ENCODE measurements around the gene FAM229B.
"Not testable (repeated sequence)": the region's sequence is repeated elsewhere in the genome, so short reads cannot be mapped to it uniquely, and the experiment has no call there.

FAM229B gene

DNA sequence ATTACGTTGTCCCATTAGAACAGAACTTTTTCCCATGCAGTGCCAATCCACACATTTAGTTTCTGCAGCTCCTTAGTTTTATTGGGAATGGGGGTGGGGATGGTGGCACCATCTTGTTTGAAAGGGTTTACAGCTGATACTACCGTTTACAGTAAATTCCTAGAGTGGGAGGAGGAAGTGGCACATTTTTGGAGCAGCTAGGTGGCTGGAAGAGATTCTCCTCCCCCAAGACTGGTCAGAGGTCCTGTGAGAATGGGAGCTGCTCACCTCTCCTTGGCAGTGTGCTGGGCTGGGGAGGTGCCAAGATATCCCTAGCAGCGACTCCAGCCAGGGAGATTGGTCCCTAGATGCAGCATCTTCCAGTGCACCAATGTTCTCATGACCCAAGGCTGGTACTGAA lies 45.9 kb upstream of the FAM229B start:
- TF ChIP-seq, protein P1, sequence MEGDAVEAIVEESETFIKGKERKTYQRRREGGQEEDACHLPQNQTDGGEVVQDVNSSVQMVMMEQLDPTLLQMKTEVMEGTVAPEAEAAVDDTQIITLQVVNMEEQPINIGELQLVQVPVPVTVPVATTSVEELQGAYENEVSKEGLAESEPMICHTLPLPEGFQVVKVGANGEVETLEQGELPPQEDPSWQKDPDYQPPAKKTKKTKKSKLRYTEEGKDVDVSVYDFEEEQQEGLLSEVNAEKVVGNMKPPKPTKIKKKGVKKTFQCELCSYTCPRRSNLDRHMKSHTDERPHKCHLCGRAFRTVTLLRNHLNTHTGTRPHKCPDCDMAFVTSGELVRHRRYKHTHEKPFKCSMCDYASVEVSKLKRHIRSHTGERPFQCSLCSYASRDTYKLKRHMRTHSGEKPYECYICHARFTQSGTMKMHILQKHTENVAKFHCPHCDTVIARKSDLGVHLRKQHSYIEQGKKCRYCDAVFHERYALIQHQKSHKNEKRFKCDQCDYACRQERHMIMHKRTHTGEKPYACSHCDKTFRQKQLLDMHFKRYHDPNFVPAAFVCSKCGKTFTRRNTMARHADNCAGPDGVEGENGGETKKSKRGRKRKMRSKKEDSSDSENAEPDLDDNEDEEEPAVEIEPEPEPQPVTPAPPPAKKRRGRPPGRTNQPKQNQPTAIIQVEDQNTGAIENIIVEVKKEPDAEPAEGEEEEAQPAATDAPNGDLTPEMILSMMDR (IDR thresholded peaks at IDR 0.05; ENCODE audit: low read depth, low read length): no peak
- H3K4me3 ChIP-seq (ENCODE audit: low read depth, low read length): no peak overlapping the region
- no peak for DNase-seq (ENCODE audit: low read depth, low spot score)

DNA sequence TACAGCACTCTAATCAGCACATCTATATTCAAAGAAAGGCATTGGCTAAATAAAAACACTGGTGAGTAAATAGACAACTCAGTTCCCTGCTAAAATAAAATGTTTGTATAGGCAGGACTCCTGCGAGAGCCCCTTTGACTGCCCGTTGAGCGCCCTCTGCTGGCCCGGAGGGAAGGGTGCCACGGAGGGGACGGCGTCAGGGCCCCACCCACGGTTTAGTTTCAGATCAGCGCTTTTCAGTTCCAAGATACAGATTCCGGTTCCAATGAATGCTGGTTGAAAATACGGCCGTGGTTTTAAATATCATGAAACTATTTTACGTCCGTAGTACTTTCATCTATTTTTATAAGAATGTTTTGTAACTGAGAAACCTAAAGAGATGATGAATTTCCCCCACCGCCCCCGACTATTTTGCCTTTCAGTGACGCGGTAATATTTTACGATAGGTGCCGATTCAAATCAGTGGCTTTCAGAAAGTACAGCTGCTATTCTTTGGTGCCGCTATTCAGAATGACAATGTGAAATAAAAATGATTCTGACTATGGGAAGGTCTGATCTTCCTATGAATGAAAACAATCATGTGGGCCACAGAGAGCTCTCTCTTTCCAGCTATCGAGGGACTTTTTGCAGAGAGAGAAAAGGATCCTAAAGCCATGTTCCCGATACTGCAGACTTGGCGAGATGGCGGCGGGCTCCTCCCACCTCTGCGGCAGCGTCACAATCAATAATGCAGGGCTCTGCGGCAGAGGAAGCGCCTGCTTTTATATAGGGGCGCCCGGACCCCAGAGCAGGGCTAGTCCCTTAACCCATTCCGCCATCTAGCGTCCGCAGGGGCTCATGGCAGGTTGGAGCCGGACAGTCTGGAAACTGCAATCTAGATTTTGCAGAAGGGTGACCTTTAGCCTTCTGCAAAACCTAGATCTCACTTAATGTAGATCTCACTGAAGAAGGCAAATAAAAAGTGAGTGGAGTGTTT lies 44.1 kb upstream of the FAM229B start:
- DNase-seq (ENCODE audit: low read depth, low spot score): peak; percentile 95
- in situ Hi-C loops (cut with HindIII; ENCODE audit: low sequenced_read_pairs): no loop called here
- TF ChIP-seq, protein P1 (IDR thresholded peaks at IDR 0.05; ENCODE audit: low read depth, low read length): peak; percentile 97
- peak overlapping the region; percentile 68 for H3K4me3 ChIP-seq (ENCODE audit: low read depth, low read length)

More for the DNA sequence above, 45.9 kb upstream of the FAM229B start:
- in situ Hi-C loops (cut with HindIII; ENCODE audit: low sequenced_read_pairs): no loop called here

DNA sequence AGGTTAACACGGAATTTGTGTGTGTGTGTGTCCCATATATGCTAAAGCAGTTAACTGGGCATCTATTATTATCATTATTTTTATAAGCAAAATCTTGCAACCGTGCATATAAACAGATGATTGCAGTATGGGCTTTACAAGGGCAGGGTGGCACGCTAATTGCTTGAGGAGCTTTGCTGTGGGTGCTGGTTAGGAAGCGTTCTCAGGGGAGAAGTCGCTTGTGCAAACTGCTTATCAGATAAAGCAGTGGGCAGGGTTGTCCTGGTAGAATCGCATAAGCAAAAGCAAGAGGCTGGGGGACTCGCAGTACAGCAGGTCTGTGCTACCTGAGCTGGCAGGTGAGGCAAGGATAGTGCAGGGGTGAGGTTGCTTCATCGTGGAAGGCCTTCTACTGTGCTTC lies 43.2 kb upstream of the FAM229B start:
- no peak overlapping the region for H3K4me3 ChIP-seq (ENCODE audit: low read depth, low read length)
- TF ChIP-seq, protein P1 (IDR thresholded peaks at IDR 0.05; ENCODE audit: low read depth, low read length): no peak
- DNase-seq (ENCODE audit: low read depth, low spot score): no peak
- in situ Hi-C loops (cut with HindIII; ENCODE audit: low sequenced_read_pairs): no loop called here

DNA sequence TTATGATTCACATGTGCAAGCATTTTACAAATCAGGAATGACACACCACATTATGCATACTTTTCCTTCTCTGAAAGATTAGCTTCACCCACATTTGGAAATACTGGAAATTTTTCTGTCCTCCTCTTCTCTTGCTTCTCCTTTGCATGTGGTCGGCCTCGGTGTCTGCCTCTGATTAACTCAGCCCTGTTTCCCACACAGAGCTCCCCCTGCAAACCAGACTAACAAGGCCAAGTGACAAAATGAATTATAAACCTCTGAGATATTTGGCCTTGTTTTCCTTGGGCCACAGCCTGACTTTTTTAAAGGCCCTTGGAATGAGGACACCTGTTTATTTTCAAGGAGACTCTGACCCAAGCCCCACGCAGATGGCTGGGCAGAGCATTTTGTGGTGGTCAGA lies 42.5 kb upstream of the FAM229B start:
- TF ChIP-seq, protein P1 (IDR thresholded peaks at IDR 0.05; ENCODE audit: low read depth, low read length): no peak
- peak; percentile 56 for DNase-seq (ENCODE audit: low read depth, low spot score)
- H3K4me3 ChIP-seq (ENCODE audit: low read depth, low read length): no peak overlapping the region
- in situ Hi-C loops (cut with HindIII; ENCODE audit: low sequenced_read_pairs): no loop called here

DNA sequence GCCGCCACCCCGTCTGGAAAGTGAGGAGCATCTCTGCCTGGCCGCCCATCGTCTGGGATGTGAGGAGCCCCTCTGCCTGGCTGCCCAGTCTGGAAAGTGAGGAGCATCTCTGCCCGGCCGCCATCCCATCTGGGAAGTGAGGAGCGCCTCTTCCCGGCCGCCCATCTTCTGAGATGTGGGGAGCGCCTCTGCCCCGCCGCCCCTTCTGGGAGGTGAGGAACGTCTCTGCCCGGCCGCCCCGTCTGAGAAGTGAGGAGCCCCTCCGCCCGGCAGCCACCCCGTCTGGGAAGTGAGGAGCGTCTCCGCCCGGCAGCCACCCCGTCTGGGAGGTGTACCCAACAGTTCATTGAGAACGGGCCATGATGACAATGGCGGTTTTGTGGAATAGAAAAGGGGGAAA lies 39.9 kb upstream of the FAM229B start:
- in situ Hi-C loops (cut with HindIII; ENCODE audit: low sequenced_read_pairs); H3K4me3 ChIP-seq (ENCODE audit: low read depth, low read length); DNase-seq (ENCODE audit: low read depth, low spot score): not testable (repeated sequence)

DNA sequence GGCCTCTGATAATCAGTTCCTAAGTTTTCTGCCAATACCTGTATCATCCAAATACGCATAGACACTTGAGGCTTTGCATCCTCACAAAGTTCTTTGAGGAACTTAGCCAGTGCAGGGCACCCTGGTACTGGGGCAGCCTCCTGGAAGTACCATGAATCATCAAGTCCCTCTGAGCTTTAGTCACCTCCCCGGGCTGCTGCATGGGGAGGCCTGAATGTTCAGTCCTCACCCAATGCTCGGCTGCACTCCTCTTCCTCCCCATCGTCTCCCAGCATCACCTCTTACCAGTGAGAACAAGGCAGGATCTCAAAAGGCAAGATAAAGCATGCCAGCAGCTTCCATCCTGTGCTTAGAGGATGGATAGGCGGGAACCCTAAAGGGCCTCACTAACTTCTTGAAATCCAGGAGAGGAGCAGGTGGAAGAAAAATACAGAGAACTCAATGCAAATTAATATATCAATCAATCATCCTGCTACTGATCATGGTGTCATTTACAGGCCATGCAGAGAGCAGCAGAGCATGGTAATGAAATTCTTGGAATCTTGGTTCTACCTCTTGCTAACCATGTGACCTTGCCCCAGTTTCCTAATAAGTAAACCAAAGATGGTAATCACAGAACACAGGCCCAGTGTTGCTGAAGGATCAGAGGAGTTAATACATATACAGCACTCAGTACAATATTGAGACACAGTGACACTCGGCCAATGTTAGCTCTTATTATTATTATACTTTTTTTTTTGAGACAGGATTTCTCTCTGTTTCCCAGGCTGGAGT lies 38.2 kb upstream of the FAM229B start:
- in situ Hi-C loops (cut with HindIII; ENCODE audit: low sequenced_read_pairs): no loop called here
- no peak for DNase-seq (ENCODE audit: low read depth, low spot score)
- H3K4me3 ChIP-seq (ENCODE audit: low read depth, low read length): no peak overlapping the region
- TF ChIP-seq, protein P1 (IDR thresholded peaks at IDR 0.05; ENCODE audit: low read depth, low read length): no peak

Data from astrocyte of the spinal cord (primary cell).